Measurements from ENCODE around the gene APOBEC4. TPM values are rescaled to one million over a fixed set of nuclear protein-coding genes. Genes with fewer than 3 reads are reported as not detected.

Gene APOBEC4
- polyA plus RNA-seq, 1 donor from 2014 or later, result not detected

- H3K79me2 ChIP-seq (replicated peaks; ENCODE audit: insufficient read depth, low read length), result no peaks in the 10 kb centered on the region
- H3K9me2 ChIP-seq (ENCODE audit: insufficient read depth, low read length), result no peaks in the 10 kb centered on the region
- H3K4me3 ChIP-seq (ENCODE audit: low read length), result no peak overlapping the region
- H3K9me3 ChIP-seq (ENCODE audit: low read length), result no peaks in the 10 kb centered on the region
- H3K4me2 ChIP-seq (ENCODE audit: low read length), result no peak overlapping the region
- no peaks in the 10 kb centered on the region for H3F3A ChIP-seq (ENCODE audit: insufficient read depth, low read length, poor library complexity, severe bottlenecking)
- H3K27ac ChIP-seq (ENCODE audit: low read length), result no peak overlapping the region
- no peaks in the 10 kb centered on the region for H3K36me3 ChIP-seq (ENCODE audit: insufficient read depth, low read length)
- H4K20me1 ChIP-seq (ENCODE audit: insufficient read depth), result no peaks in the 10 kb centered on the region
- H2AFZ ChIP-seq (ENCODE audit: low read depth, low read length), result no peak overlapping the region
- TF ChIP-seq TAF1 (IDR thresholded peaks at IDR 0.05; ENCODE audit: low read depth), result no peak
- no peak for TF ChIP-seq POLR2AphosphoS5 (IDR thresholded peaks at IDR 0.05)
- TF ChIP-seq RAD21 (conservative IDR thresholded peaks at IDR 0.05), result no peak
- TF ChIP-seq EP300 (conservative IDR thresholded peaks at IDR 0.05; ENCODE audit: poor library complexity, severe bottlenecking), result no peak
- no peak for TF ChIP-seq REST (IDR thresholded peaks at IDR 0.05; ENCODE audit: borderline replicate concordance)
- TF ChIP-seq CTCF (IDR thresholded peaks at IDR 0.05; ENCODE audit: poor library complexity, severe bottlenecking), result no peak
- TF ChIP-seq SMC3 (conservative IDR thresholded peaks at IDR 0.05; ENCODE audit: poor library complexity), result no peak
- TF ChIP-seq MXI1 (conservative IDR thresholded peaks at IDR 0.05; ENCODE audit: poor library complexity, severe bottlenecking), result no peak
- no peaks in the 10 kb centered on the region for H3K27me3 ChIP-seq (ENCODE audit: insufficient read depth, low read depth, low read length)
- H3K9ac ChIP-seq (ENCODE audit: low read length), result no peak overlapping the region
These were observed 23.6 kb upstream of the APOBEC4 start for GRCh38 chr1:183676586-183677189.

DNA sequence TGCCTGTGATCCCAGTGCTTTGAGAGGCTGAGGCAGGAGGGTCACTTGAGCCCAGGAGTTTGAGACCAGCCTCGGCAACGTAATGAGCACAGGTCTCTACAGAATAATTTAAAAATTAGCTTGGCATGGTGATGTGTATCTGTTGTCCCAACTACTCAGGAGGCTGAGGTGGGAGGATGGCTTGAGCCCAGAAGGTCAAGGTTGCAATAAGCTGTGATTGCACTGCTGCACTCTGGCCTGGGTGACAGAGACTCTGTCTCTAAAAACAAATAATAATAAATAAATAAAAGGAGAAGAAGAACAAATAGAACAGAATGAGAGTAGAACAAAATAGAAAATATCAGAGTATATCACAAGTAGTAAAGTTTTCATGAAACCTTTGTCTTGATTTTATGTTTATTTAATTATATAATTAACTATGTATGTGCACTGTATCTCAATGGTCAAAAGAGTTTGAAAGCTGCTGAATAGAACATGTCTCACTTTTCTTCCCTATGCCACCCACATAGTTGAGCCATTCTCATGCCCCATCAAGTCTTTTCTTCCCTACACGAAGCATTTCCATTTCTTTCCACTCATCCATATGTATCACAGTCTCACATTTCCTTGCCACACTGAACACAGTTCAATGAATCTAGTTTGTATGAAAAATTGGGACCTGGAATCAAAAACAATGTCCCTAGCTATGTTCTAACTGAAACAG, 22.9 kb upstream of the APOBEC4 start:
- Histone ChIP-seq H3K9me2 (ENCODE audit: insufficient read depth, low read length) (no peaks in the 10 kb centered on the region), H3K27me3 (ENCODE audit: insufficient read depth, low read depth, low read length) (no peaks in the 10 kb centered on the region), H3K9me3 (ENCODE audit: low read length) (no peaks in the 10 kb centered on the region), H3F3A (ENCODE audit: insufficient read depth, low read length, poor library complexity, severe bottlenecking) (no peaks in the 10 kb centered on the region), H2AFZ (ENCODE audit: low read depth, low read length) (no peak overlapping the region), H4K20me1 (ENCODE audit: insufficient read depth) (no peaks in the 10 kb centered on the region), H3K79me2 (replicated peaks; ENCODE audit: insufficient read depth, low read length) (no peaks in the 10 kb centered on the region), H3K4me3 (ENCODE audit: low read length) (no peak overlapping the region), H3K9ac (ENCODE audit: low read length) (no peak overlapping the region), H3K4me2 (ENCODE audit: low read length) (no peak overlapping the region), H3K27ac (ENCODE audit: low read length) (no peak overlapping the region), H3K36me3 (ENCODE audit: insufficient read depth, low read length) (no peaks in the 10 kb centered on the region)
- TF ChIP-seq REST (IDR thresholded peaks at IDR 0.05; ENCODE audit: borderline replicate concordance) (no peak), MXI1 (conservative IDR thresholded peaks at IDR 0.05; ENCODE audit: poor library complexity, severe bottlenecking) (no peak), SMC3 (conservative IDR thresholded peaks at IDR 0.05; ENCODE audit: poor library complexity) (no peak), POLR2AphosphoS5 (IDR thresholded peaks at IDR 0.05) (no peak), EZH2 (IDR thresholded peaks at IDR 0.05; ENCODE audit: borderline replicate concordance, insufficient read depth, low read length, poor library complexity, severe bottlenecking) (no peak), RAD21 (conservative IDR thresholded peaks at IDR 0.05) (no peak), TAF1 (IDR thresholded peaks at IDR 0.05; ENCODE audit: low read depth) (no peak), EP300 (conservative IDR thresholded peaks at IDR 0.05; ENCODE audit: poor library complexity, severe bottlenecking) (no peak)

Measured in neural cell (in vitro differentiated cells).